ENCODE results near the gene C1orf159.

C1orf159 gene

GRCh38 chr1:1120096-1120495 is 4.2 kb upstream of the C1orf159 start:
- TF ChIP-seq CTCF (conservative IDR thresholded peaks at IDR 0.05; ENCODE audit: low read depth, low read length), result no peak
- H3K4me3 ChIP-seq (ENCODE audit: low read length), result no peak overlapping the region
- DNase-seq (ENCODE audit: low read depth), result no peak

- no peak for DNase-seq (ENCODE audit: low read depth)
- no peak for TF ChIP-seq CTCF (conservative IDR thresholded peaks at IDR 0.05; ENCODE audit: low read depth, low read length)
- no peak overlapping the region for H3K4me3 ChIP-seq (ENCODE audit: low read length)
These were observed 3.5 kb upstream of the C1orf159 start for GRCh38 chr1:1119272-1119890.

GRCh38 chr1:1118876-1119220 is 3.0 kb upstream of the C1orf159 start:
- H3K4me3 ChIP-seq (ENCODE audit: low read length), result no peak overlapping the region
- no peak for TF ChIP-seq CTCF (conservative IDR thresholded peaks at IDR 0.05; ENCODE audit: low read depth, low read length)
- DNase-seq (ENCODE audit: low read depth), result no peak

GRCh38 chr1:1118011-1118875 is 2.4 kb upstream of the C1orf159 start:
- TF ChIP-seq CTCF (conservative IDR thresholded peaks at IDR 0.05; ENCODE audit: low read depth, low read length), result no peak
- DNase-seq (ENCODE audit: low read depth), result no peak
- H3K4me3 ChIP-seq (ENCODE audit: low read length), result no peak overlapping the region

GRCh38 chr1:1117469-1117831 is 1.6 kb upstream of the C1orf159 start:
- DNase-seq (ENCODE audit: low read depth), result no peak
- no peak overlapping the region for H3K4me3 ChIP-seq (ENCODE audit: low read length)
- no peak for TF ChIP-seq CTCF (conservative IDR thresholded peaks at IDR 0.05; ENCODE audit: low read depth, low read length)

- DNase-seq (ENCODE audit: low read depth), result no peak
- peak overlapping the region; percentile 43 for H3K4me3 ChIP-seq (ENCODE audit: low read length)
- TF ChIP-seq CTCF (conservative IDR thresholded peaks at IDR 0.05; ENCODE audit: low read depth, low read length), result no peak
These were observed 996 bp upstream of the C1orf159 start for GRCh38 chr1:1116701-1117468.
